IMR-90 (cell line): ENCODE measurements around the gene GSTO1.

Source experiments
- CTCF ChIP-seq: conservative IDR thresholded peaks from 2 replicates; pipeline ENCODE4 v1.5.1; 2012; ENCODE audit warnings: mild to moderate bottlenecking, low read depth, low read length, improper control_type of control experiment
- FOS ChIP-seq: fragments of 150-350 bp; IDR thresholded peaks from 2 replicates; pipeline ENCODE4 v1.6.1; 2016; ENCODE audit warnings: low read depth, low read length
- POLR2A ChIP-seq: IDR thresholded peaks from 2 replicates; pipeline ENCODE4 v1.6.1; 2012; ENCODE audit warnings: mild to moderate bottlenecking, low read depth, low read length

- no peak for TF ChIP-seq POLR2A
- no peak for TF ChIP-seq CTCF
- no peak for TF ChIP-seq FOS
Measured at GRCh38 chr10:104293781-104294321, 39.2 kb downstream of the GSTO1 start.
